ENCODE measurements around the gene NEURL4. TPM values are rescaled to one million over a fixed set of nuclear protein-coding genes. Genes with fewer than 3 reads are reported as not detected.

The NEURL4 gene
- total and polyA plus RNA-seq, 2 donors (not counting 3 experiments of a cell fraction or from before 2014, with no cell fraction given) = 32.0 to 44.9 TPM

DNA sequence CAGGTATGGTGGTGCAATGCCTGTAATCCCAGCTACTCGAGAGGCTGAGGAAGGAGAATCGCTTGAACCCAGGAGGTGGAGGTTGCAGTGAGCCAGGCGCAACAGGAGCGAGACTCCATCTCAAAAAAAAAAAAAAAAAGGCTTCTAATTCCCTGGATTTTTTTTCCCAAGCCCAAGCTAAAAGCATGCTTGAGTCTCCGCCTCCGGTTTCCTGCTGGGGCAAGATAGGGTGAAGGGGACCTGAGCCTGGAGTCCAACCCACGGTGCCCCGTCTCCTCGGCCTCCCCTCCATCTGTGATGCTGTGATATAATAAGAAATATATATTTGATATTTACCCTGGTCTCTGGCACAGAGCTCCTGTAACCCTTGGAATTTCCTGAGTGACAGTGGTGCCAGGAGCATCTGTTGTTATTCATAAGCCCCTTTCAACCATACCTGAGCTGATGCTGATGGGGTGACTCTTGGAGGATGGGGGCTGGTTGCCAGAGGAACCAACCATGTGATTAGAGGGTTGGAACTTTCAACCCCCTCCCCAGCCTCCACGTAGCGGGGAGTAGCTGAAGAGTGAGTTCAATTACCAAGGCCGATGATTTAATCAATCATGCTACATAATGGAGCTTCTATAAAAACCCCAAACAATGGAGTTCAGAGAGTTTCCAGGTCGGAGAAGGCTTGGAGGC lies 38.9 kb upstream of the NEURL4 start:
- no peaks in the 10 kb centered on the region for H3K4me1 ChIP-seq (ENCODE audit: control insufficient read depth, extremely low read depth, insufficient read depth, low read length)
- H2AFZ ChIP-seq (ENCODE audit: low read depth, low read length) = no peak overlapping the region
- H3K4me2 ChIP-seq (ENCODE audit: insufficient read depth, low read length) = no peak overlapping the region
- no TSS peak for BruUV-seq (replicated peaks)
- intact Hi-C loops (cut with micrococcal nuclease) (no loop called here), dilution Hi-C loops (cut with MboI; ENCODE audit: extremely low pct_ligation_motif_present, low sequenced_read_pairs) (no loop called here)
- H3K27ac ChIP-seq (ENCODE audit: insufficient read depth, low read depth, low read length) = no peak overlapping the region
- H3K9me1 ChIP-seq (replicated peaks; ENCODE audit: control insufficient read depth, extremely low read depth, insufficient read depth, low read length) = no peaks in the 10 kb centered on the region
- H3K9me3 ChIP-seq (replicated peaks; ENCODE audit: control insufficient read depth, insufficient read depth, low read length) = no peaks in the 10 kb centered on the region
- no peak overlapping the region for H3K9ac ChIP-seq (replicated peaks; ENCODE audit: extremely low read depth, insufficient read depth, low read length)
- H3K4me3 ChIP-seq (replicated peaks in 1 of 3; ENCODE audit: insufficient read depth in 1 of 3, low read depth in 1 of 3, low read length in 3 of 3) = no peak overlapping the region
- ChIA-PET CTCF (interaction anchor here (0.9 to 4.6 kb wide), 3 partner anchors 9 to 26 kb away, joined by 3 to 19 read pairs (median 4); partner anchors contain the start of genes PLSCR3 and TMEM95), POLR2A (interaction anchor here (0.6 kb wide), 1 partner anchor 10 kb away, joined by 4 read pairs; no protein-coding TSS in a partner anchor)
- no peaks in the 10 kb centered on the region for H3K36me3 ChIP-seq (ENCODE audit: control insufficient read depth in 2 of 2, extremely low read depth in 1 of 2, insufficient read depth in 2 of 2, low read length in 2 of 2)
- no peaks in the 10 kb centered on the region for H4K20me1 ChIP-seq (replicated peaks; ENCODE audit: control insufficient read depth, extremely low read depth, insufficient read depth, low read length)
- peaks cover 2 to 3% of the 10 kb centered on the region in 2 experiments for H3K27me3 ChIP-seq (ENCODE audit: control insufficient read depth in 2 of 2, insufficient read depth in 2 of 2, low read length in 2 of 2)
- H3K79me2 ChIP-seq (ENCODE audit: control insufficient read depth, insufficient read depth, low read length) = no peaks in the 10 kb centered on the region
- DNase-seq (ENCODE audit: low read depth, low spot score) (no peak), FAIRE-seq (no peak)
- TF ChIP-seq EZH2 (IDR thresholded peaks at IDR 0.05; ENCODE audit: borderline replicate concordance, low read depth, low read length, severe bottlenecking) (no peak), GATA2 (IDR thresholded peaks at IDR 0.05; ENCODE audit: insufficient read depth, insufficient read length, low read depth, low read length) (no peak), FOS (IDR thresholded peaks at IDR 0.05; ENCODE audit: borderline replicate concordance, insufficient read depth, low read length) (no peak), POLR2A (IDR thresholded peaks at IDR 0.05; ENCODE audit: low read depth, low read length) (no peak), JUN (IDR thresholded peaks at IDR 0.05; ENCODE audit: borderline replicate concordance, insufficient read depth, insufficient read length, low read depth) (no peak), MYC (IDR thresholded peaks at IDR 0.05; ENCODE audit: low read depth, low read length) (no peak), POLR2AphosphoS5 (IDR thresholded peaks at IDR 0.05; ENCODE audit: insufficient read depth, low read depth, low read length) (no peak)
- TF ChIP-seq, protein P1, sequence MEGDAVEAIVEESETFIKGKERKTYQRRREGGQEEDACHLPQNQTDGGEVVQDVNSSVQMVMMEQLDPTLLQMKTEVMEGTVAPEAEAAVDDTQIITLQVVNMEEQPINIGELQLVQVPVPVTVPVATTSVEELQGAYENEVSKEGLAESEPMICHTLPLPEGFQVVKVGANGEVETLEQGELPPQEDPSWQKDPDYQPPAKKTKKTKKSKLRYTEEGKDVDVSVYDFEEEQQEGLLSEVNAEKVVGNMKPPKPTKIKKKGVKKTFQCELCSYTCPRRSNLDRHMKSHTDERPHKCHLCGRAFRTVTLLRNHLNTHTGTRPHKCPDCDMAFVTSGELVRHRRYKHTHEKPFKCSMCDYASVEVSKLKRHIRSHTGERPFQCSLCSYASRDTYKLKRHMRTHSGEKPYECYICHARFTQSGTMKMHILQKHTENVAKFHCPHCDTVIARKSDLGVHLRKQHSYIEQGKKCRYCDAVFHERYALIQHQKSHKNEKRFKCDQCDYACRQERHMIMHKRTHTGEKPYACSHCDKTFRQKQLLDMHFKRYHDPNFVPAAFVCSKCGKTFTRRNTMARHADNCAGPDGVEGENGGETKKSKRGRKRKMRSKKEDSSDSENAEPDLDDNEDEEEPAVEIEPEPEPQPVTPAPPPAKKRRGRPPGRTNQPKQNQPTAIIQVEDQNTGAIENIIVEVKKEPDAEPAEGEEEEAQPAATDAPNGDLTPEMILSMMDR (IDR thresholded peaks at IDR 0.05; ENCODE audit: extremely low read depth in 1 of 2, insufficient read depth in 1 of 2, low read depth in 1 of 2, low read length in 2 of 2) = no peak
- TF ChIP-seq, protein P2, sequence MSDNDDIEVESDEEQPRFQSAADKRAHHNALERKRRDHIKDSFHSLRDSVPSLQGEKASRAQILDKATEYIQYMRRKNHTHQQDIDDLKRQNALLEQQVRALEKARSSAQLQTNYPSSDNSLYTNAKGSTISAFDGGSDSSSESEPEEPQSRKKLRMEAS (IDR thresholded peaks at IDR 0.05; ENCODE audit: insufficient read depth, insufficient read length) = no peak

Measured in endothelial cell of umbilical vein (primary cell).